ENCODE results near the gene SLC36A1.

SLC36A1 gene

GRCh38 chr5:151451626-151452520, 4.5 kb downstream of the SLC36A1 start:
- DNase-seq (ENCODE audit: low read depth in 2 of 2): no peak

- no peak for DNase-seq (ENCODE audit: low read depth in 2 of 2)
Observed at GRCh38 chr5:151454166-151454565, 6.8 kb downstream of the SLC36A1 start.

GRCh38 chr5:151454889-151455288, 7.5 kb downstream of the SLC36A1 start:
- DNase-seq (ENCODE audit: low read depth in 2 of 2): no peak

GRCh38 chr5:151456321-151456940, 9.0 kb downstream of the SLC36A1 start:
- no peak for DNase-seq (ENCODE audit: low read depth in 2 of 2)

DNA sequence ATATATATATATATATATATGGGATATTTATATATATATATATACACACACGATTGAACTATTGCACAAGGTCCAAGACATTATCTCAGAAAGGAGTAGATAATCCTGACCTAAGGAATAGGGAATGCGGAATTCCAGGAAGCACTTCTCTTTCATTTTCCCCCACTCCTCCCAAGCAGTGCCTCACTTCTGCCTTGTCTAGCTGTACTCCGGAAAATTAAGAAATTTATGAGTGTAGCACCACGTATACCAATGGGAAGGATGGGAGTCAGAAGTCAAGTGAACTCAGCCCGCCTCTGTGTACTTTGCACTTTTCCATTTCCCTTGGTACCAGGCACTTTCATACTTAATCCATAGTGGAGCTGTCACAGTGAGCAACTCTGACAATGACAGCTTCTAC, 10.9 kb downstream of the SLC36A1 start:
- DNase-seq (ENCODE audit: low read depth in 2 of 2): no peak

GRCh38 chr5:151459680-151460324, 12.4 kb downstream of the SLC36A1 start:
- DNase-seq (ENCODE audit: low read depth in 2 of 2): no peak

DNA sequence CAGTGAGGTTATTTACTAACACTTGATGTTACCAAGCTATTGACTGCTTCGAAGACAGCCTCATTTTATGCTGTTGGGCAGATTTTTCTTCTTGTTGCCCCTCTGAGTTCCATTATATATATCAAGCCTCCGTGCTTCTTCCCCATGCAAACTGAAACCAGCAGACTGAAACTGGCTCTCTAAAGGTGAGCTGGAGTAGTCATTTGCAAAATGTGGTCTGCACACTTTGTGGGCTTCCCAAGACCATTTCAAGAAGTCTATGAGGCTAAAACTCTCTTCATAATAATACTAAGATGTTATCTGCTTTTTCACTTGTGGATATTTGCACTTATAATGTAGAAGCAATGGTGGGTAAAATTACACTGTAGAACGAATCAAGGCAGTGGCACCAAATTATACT, 13.9 kb downstream of the SLC36A1 start:
- no peak for DNase-seq (ENCODE audit: low read depth in 2 of 2)

DNA sequence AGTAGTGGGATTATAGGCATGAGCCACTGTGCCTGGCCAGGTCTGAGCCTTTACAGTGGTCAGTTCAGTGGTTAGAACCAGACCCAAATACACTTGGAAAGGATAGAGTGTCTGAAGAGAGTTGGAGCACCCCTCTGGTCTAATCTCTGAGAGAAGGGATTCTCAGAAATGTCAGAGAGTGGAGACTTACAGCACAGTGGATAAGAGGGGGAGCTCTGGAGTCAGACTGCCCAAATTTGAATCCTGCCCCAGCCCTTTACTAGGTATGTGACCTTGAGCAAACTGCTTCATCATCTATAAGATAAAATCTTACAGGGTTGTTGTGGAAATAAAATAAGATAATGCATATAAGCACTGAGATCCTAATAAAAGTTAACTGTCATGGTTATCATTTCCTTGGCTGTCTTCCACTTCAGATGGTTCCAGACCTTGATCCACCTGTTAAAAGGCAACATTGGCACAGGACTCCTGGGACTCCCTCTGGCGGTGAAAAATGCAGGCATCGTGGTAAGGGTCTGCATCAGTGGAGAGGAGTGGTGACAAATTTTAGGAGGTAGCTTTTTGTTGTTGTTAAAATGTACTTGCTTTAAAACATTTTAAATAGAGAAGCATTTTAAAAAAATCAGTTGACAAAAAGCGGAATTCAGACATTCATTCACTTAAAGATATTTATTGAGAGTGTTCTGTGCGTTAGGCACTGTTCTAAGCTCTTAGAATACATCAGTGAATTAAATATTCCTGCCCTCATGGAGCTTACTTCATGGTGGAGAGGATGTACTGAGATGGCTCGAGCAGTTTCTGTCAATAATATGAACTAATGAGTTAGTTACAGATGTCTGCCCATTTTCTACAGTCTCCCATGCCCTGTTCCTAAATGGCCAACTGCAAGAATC, 16.0 kb downstream of the SLC36A1 start:
- no peak for DNase-seq (ENCODE audit: low read depth in 2 of 2)

DNA sequence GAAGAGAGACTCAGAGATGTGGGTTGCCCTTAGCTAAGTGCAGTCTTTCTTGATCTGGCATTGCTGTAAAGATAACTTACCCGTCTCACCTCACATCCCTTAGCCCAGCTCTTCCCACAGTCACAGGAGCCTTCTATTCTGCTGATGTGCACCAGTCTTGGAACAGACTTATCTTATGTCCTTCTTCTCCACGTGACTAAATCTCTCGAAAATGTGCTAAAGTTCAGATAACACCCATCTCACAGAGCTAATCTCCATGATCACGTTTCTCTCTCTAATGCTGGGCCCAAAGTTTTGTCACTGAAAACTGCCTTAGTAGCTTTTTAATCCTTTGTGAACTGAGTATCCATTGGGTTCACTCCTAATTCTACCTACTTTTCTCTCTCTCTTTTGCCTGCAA, 16.7 kb downstream of the SLC36A1 start:
- no peak for DNase-seq (ENCODE audit: low read depth in 2 of 2)

DNA sequence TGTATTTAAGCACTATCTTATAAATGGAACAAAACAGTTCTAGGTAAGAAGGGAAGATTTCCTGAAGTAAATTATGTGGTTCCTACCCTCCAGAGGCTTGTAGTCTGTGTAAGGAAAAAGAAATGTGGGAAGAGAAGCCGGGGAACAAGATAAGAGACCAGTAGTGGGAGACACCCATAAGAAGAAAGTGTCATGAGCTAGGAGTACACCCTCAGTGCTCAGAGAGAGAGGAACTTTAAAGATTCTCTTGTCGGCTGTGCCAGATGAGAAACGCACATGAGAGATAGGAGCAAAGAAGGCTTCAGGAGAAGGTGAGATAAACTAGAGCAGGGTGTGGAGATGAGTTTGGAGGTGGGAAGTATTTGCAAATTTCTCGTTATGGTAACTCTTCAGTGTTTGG, 18.1 kb downstream of the SLC36A1 start:
- no peak for DNase-seq (ENCODE audit: low read depth in 2 of 2)

DNA sequence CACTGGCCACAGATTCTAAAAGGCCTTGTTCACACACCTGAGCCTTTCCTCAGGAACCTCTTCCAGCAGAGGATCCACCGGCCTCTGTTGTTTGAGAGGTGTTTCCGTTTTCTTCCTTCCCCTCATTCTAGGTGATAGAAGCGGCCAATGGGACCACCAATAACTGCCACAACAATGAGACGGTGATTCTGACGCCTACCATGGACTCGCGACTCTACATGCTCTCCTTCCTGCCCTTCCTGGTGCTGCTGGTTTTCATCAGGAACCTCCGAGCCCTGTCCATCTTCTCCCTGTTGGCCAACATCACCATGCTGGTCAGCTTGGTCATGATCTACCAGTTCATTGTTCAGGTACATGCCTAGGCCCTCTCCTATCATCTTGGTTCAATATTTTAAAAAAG, 20.2 kb downstream of the SLC36A1 start:
- DNase-seq (ENCODE audit: low read depth in 2 of 2): no peak

- no peak for DNase-seq (ENCODE audit: low read depth in 2 of 2)
Observed at GRCh38 chr5:151469386-151469785, 22.0 kb downstream of the SLC36A1 start.

GRCh38 chr5:151469992-151470391, 22.6 kb downstream of the SLC36A1 start:
- DNase-seq (ENCODE audit: low read depth in 2 of 2): no peak

GRCh38 chr5:151470439-151470838, 23.0 kb downstream of the SLC36A1 start:
- no peak for DNase-seq (ENCODE audit: low read depth in 2 of 2)

GRCh38 chr5:151471276-151471675, 23.9 kb downstream of the SLC36A1 start:
- no peak for DNase-seq (ENCODE audit: low read depth in 2 of 2)

GRCh38 chr5:151474799-151475198, 27.4 kb downstream of the SLC36A1 start:
- no peak for DNase-seq (ENCODE audit: low read depth in 2 of 2)

GRCh38 chr5:151475388-151475787, 28.0 kb downstream of the SLC36A1 start:
- DNase-seq (ENCODE audit: low read depth in 2 of 2): no peak

DNA sequence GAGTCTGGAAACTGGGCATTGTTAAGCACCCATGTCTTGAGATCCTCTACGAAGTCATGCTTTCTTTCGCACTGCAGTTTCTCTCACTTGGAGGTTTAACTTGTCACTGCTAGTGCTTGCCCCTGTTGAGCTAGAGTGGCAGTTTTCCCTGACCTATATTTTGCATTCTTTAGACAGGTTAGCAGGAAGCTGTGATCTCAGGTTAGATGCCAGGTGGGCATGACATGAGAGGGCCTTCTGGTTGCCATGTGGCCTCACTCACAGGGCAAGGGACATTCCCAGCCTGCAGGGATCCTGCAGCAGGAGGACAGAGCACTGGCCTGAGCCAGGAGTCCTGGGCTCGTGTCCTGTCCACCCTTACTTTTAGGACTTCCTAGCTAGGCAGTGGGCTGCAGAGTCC, 28.6 kb downstream of the SLC36A1 start:
- DNase-seq (ENCODE audit: low read depth in 2 of 2): no peak

GRCh38 chr5:151477101-151477500, 29.7 kb downstream of the SLC36A1 start:
- DNase-seq (ENCODE audit: low read depth in 2 of 2): no peak

GRCh38 chr5:151480384-151481293, 33.2 kb downstream of the SLC36A1 start:
- no peak for DNase-seq (ENCODE audit: low read depth in 2 of 2)

GRCh38 chr5:151483176-151483575, 35.8 kb downstream of the SLC36A1 start:
- DNase-seq (ENCODE audit: low read depth in 2 of 2): no peak
